ENCODE data around the gene CH25H. TPM values are rescaled to one million over a fixed set of nuclear protein-coding genes. Genes with fewer than 3 reads are reported as not detected.
"Not testable (repeated sequence)": the region's sequence is repeated elsewhere in the genome, so short reads cannot be mapped to it uniquely, and the experiment has no call there.

The CH25H gene, protein sequence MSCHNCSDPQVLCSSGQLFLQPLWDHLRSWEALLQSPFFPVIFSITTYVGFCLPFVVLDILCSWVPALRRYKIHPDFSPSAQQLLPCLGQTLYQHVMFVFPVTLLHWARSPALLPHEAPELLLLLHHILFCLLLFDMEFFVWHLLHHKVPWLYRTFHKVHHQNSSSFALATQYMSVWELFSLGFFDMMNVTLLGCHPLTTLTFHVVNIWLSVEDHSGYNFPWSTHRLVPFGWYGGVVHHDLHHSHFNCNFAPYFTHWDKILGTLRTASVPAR
- 0.78 TPM for total RNA-seq

- peak; percentile 84 for DNase-seq
Measured at GRCh38 chr10:89207181-89207800, at the start of gene CH25H. CH25H (minus strand) TSS chr10:89207317; CDS start chr10:89207292, 25 bp downstream.

DNA sequence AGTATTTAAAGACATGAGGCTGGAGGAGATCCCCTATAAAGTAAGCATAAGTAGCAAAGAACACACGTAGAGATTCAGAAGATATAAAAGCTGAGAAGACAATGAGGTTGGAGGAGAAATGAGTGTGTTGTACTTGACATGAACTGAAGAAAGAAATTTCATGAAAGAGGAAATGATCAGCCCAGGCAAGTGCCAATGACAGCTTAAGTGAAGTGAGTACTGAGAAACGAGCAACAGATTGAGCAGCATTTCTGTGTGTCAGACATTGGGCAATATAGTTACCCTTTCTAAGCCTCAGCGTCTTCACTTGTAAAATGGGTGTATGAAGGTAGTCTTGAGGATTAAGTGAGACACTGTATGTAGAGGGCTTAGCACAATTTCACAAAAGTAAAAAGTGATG lies 49.2 kb upstream of the CH25H start:
- no peak for DNase-seq

DNA sequence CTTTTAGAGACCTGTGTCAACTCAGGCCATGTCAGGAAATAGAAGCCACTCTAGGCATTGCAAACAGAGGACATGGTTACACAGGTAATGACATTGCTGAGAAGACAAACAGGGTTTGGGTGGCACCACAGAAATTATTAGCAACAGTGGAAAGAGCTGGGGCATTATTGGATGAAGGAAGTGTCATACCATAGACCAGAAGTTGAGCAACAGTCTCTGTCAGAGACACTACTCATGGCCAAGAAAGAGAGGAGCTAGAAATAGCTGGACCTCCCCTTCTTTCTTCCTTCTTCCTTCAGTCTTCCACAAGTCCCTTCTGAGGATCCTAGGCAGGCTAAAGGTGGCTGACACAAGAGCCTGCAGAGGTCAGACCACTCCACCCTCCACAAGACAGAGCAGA lies 48.7 kb upstream of the CH25H start:
- no peak for DNase-seq

DNA sequence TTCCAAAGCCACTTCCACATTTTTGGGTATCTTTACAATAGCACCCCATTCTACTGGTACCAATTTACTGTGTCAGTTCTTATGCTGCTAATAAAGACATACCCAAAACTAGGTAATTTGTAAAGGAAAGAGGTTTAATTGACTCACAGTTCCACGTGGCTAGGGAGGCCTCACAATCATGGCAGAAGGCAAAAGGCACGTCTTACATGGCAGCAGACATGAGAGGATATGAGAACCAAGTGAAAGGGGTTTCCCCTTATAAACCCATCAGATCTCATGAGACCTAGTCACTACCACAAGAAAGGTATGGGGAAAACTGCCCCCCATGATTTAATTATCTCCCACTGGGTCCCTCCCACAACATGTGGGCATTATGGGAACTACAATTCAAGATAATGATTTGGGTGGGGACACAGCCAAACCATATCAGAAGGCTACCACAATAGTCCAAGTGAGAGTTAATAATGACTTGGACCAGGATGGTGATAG lies 48.0 kb upstream of the CH25H start:
- DNase-seq: not testable (repeated sequence)

DNA sequence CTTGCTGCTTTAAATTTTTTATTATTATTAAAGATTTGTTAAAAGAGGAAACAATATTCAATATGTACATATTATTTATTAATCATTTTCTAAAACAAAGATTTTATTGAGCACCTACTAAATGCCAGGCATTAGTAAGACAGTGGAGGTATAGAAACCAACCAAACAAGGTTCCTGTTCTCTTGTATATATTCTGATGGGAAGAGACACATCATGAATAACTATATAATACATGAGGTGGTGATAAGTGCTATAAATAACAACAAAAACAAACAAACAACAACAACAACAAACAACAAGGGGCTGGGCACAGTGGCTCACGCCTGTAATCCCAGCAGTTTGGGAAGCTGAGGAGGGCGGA lies 45.1 kb upstream of the CH25H start:
- no peak for DNase-seq

DNA sequence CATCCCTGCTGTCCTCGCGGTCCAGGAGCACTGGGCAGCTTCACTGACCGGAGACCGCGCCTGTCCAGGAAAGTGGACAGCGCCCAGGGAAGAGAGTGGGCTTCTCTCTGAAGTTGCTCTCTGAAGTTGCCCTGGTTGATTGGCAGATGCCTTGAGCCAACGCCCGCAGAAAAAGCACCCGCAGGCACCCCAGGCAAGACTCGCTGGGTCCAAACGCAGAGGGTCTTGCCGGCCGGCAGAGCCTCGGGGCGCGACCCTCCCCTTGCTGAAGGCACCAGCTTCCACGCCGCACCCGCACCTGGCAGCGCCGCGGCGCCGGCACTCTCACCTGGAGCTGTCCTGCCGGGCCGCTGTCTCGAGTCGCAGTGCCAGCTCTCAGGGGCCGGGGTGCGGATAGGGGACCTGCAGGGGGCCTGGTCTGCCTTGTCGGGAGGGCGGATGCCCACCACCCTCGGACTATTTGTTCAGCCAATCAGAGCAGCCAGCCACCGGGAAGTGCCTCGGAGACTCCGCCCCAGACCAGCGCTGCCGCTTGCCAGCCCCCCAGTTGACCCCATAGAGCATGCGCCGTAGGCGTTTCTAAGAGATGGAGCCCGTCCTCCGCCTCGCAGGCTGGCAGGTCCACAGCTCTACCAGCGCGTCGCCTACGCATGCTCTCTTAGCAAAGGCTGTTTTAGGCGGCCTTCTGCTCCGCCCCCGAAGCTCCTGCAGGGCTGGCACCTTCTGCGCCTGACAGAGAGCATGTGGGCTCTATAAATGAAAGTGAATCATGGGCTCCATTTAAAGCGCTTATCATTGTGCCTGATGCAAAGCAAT lies 44.5 kb upstream of the CH25H start, which contains the start of gene LIPA:
TSS of gene LIPA (minus strand) at position 367 of the 816 bp plus-strand sequence. CDS start 4,127 bp downstream, outside the sequence.
- peak; percentile 98 for DNase-seq

DNA sequence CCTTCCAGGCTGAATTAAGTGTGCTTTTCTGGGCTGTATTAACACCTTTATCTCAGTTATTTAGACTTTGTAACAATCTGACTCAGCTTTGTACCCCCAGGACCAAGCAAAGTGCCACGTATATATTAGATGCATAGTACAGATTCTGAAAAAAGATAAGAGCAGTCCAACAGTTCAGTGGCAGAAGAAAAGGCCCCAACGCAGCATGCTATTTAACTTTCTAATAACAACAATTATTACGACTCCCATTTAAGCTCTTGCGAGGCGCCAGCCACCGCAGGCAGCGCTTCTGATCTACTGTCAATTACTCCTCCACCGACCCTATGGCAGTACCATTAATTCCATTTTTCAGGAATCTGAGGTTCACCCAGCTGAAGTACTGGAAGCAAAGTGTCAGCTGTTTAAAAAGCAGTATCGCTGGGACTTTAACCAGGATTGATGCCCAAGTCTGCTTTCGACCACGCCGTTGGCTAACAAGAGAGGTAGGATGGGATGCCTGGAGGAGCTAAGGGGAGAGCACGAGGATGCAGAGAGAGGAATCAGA lies 43.8 kb upstream of the CH25H start:
- no peak for DNase-seq

- no peak for DNase-seq
Measured at GRCh38 chr10:89248990-89249389, 41.9 kb upstream of the CH25H start.

GRCh38 chr10:89247623-89248022 lies 40.5 kb upstream of the CH25H start:
- DNase-seq: not testable (repeated sequence)

DNA sequence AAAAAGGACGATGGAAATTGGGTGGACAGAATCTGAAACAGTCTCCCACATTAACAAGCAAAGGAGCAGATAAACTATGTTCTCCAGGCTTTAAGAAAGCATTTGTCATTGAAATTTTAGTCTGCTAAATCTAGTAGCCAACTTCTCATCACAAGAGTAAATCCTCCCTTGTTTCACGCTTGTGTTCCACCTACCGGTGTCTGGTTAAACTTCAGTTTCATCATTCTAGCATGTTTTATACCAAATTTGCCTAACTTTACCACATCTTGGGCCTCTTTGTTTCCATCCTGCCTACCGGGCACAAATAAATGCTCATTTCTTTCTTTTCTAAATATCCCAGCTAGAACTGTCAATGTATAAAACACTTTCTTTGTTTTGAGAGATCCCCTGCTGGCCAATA lies 38.7 kb upstream of the CH25H start:
- no peak for DNase-seq

DNA sequence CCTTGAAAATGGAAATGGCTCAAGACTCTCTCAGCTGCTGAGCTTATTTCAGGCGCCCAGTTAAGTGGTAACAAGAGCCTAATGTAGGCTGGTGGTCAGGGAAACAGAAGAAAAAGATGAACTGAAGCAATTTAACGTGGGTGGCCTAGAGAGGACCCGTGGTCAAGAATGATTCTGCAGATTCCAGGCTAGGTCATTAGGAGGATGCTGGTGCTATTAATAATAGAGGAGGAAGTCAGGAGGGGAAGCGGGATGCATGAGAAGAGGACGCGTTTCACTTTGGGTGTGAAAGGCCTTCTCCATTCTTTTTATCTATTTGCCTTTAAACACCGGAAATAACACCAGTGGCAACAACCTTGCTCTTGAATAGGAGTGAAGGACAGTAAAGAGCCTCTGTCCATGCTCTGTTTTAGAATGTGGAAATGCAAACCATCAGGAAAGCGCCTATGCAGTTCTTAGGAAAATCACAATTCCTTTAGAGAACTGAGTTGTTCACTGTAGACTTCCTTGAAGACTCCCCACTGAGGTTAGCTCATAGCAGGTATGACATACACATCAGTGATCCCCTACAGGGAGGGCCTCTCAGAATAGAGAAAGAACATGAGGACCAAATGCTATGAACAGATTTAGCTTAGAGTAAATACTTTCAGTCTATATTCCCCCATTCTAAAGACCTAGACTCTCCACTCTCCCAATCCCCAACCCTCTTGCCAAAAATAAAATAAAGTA lies 35.9 kb upstream of the CH25H start:
- DNase-seq: no peak

DNA sequence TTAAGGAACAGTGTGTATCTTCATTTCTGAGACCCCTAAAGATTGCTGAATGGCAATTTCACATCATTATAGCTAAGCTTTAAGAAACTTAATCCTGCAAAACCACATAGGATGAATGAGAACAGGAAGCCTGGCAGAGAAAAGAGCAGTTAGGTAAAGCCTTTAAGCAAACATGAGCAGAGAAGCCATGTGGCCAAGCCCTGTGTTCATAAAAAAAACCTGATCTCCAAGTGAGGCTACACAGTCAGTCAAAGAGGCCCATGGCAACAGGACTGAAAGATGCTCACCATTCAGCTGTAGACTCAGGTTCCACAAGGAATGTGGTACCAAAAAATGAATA lies 35.2 kb upstream of the CH25H start:
- no peak for DNase-seq

DNA sequence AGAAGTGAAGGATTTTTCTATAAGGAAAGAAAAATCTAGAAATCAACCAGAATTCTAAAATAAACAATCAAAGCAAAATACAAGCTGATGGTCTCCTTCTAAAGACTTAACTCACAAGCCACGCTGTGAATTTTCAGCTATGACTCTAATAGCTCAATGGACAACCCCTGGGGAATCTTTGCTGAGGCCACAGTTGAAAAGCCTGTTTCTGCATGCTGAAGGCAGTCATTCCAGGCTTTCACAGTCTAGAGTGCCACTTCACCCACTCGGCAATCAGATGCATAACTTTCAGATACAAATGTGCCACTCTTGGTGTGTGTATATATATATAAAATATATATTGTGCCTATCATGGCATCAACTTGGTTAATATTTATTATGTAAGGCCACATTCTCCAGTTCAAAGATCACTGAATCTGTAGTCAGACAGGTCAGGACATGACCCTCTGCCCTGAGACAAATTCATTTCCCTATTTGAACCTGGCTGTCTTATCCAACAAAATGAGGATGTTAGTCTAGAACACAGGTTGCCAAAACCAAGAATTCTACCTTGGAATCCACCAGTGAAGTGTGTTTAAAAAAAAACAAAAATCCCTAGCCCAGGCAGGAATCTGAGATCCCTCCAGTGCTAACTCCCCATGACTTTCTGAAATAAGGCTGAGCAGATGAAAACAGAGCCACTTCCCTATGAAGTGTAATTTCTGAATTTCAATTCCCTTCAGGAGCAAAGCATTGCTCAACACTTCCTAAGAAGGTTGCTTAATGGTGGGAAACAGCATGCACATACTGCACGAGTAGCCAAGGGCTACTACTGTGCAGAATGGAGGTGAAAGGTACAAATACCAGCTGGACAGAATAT lies 34.6 kb upstream of the CH25H start:
- DNase-seq: no peak

DNA sequence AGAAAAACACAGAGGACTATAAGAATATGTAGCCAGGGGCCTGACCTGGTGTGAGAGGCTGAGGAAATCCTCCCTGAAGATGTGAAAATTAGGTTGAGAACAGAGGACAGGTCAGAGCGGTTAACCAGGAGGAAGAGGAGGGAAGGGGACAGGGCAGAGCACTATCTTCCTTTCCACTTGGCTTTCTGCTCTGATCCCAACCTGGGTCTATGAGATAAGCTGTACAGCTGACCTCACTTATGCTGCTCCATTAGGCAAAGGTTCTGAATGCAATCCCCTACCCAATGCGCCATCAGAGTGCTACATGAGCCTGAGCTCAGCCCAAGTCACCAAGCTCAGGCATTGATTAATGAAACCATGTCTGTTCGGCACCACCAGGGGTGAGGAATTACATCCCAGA lies 33.9 kb upstream of the CH25H start:
- DNase-seq: no peak

- no peak for DNase-seq
Measured at GRCh38 chr10:89240519-89240918, 33.4 kb upstream of the CH25H start.

DNA sequence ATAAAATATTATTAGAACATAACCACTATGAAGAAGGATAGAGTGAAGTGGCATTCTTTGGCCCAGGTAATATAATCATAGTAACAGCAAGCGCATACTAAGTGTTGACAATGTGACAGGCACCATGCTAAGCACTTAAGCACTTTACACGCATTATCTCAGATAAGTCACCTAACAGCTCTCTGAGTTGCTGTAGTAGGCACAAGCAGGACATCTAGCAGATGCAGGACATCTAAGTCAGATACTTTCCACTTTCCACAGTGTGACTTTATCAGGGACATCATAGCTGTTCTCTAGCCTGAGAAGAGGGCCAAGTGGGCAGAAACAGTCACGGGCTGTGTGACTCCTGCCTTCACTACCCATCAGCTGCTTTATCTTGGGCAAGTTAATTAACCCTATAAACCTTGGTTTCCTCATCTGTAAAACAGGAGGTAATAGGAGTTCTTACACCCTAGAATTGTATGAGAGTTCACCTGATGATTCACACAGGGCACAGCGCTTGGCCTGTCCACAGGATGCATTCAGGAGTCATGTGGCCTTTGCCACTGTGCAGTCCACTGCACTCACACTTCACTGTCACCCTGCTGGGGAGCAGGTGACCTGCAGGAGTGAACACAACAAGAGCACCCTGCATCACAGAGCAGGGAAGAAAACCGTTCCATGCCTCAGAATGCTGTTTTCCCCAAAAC lies 32.0 kb upstream of the CH25H start:
- DNase-seq: no peak

DNA sequence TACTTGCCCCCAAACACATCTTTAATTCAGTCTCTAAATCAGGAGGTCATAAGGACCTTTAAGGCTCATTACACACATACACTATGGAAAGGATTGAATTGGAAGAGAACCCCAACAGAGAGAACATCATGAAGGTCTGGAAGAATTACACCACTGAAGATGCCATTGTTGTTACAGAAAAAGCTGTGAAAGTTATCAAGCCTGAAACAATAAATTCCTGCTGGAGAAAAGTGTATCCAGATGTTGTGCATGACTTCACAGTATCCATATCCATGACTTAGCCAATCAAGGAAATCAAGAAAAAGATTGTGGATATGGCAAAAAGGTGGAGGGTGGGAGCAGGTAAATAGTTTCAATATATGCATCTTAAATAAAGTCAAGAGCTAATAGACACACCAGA lies 30.7 kb upstream of the CH25H start:
- no peak for DNase-seq

GRCh38 chr10:89236226-89236797 lies 29.2 kb upstream of the CH25H start:
- no peak for DNase-seq

DNA sequence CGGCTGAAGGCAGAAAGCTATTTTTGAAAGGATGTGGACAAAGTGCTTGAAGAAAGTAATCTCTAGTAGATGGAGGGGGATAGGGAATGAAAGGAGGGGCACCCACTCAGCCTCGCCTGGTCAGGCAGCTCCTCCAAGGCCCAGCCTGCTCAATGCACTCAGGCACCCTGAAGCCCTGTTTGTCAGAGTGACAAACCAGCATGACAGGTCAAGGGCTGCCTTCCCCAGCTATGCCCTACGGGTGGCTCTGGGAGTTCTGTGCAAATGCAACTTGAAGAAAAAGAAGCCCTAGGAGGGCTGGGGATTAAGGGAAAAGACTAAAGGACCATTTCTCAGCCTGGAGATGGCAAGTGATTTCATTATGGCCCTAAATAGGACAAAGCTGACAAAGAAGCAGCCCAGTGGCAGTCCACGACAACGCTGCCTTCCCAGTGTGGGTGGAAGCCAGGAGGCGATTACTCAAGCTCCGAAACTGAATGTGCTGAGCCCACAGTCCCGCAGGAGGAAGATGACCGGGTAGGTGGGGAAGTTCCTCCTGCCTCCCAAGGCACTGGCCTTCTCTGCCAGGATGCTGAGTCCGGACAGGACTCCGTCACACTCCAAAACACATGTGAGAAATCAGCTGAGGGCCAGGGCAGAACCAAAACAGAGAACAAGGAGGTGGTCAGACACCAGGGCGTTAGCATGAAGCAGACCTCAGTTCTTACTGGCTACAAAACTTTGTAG lies 28.1 kb upstream of the CH25H start:
- peak; percentile 67 for DNase-seq

DNA sequence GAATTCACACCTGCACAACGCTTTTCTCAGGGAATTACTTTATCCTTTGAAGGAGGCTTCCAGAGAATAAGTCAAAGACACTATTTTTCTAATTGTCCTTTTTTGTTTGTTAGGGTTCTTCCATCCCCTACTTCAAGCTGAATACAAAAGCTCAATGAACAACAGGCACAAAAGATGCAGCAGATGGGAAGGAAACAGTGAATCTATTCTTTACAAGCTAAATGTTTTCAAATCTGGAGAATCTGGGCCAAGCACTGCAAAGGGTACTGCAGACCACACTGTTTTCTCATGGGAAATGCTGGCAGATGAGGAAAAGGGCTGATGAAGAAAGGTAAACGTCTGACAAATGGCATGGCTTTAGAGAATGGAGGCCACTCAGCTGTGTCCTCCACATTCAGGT lies 25.9 kb upstream of the CH25H start:
- no peak for DNase-seq

Data from occipital lobe (tissue), 2 donors.